DMS79 (cell line): ENCODE results near the gene TAF1B.

Experiments
- DNase-seq: peaks from one replicate; lab custom pipeline; 2025; lab: John Stamatoyannopoulos, UW

The TAF1B gene

DNA sequence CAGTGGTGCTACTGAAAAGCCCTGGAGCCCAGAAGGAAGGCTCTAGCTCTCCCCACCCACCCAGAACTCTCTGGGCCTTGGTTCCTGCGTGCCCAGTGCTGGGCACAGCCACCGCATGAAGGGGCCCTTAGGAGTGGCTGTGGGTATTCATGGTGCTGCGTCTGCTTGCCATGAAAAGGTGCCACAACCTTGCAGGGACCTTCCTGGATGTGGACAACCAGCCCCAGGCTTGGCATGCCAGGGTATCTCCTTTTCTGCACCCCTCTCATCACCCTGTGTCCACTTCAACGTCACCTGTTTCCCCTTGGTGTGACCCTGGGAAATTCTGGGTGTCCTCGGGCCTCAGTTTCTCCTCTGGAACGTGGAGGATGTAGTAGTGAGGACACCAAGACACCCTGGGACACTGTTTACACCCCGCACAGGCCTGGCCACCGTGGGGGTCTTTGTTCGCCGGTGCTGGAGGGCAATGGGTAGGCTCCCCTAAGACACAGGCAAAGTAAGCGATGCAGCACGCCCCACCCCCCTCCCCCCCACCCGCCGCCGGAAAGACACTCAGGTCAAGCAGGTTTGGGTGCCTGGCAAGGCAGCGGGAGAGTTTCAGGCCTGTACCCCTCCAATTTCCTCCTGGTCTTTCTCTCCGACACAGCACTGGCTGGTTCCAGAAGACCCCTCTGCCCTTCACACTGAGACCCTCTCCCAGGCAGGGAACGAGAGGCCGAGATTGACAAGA lies 34.8 kb upstream of the TAF1B start:
- no peak for DNase-seq

DNA sequence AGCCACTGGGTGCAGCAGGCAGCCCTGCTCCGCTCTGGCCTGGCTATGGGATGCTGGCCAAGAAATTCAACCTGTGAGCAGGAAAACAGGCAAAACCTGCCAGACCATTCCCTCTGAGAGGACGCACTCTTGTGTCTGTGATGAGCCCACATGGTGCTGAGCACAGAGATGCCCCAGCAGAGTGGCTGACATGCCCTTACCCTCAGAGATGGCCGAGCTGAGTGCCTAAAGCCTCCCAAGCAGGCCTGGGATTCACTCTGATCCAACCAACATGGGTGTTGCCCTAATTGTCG lies 34.3 kb upstream of the TAF1B start:
- peak; percentile 51 for DNase-seq

DNA sequence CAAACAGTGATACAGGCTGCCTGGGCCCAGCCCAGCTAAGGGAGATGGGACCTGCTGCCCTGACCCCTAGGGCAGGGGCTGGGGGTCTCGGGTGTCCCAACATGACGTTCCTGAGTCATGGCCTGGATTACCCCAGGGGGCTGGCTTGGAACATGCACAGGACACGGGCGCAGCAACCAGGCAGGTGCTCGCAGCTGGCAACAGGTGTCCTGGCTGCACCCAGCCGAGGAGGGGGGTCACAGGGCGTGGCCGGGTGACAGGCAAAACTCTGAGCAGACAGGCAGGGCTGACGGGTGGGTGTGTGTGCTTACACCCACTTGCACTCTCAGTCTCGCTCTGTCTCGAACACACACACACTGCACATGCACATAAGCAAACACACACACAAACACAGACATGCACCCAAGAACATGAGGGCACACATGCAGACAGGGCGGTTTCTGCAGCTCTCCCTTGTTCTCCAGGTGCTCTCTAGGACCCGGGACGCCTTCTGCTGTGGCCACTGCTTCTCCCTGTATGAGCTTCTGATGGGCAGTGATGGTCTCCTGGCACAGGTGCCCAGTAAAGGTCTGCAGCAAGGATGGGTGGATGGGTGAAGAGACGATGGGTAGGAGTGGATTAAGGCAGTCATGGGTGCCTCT lies 33.7 kb upstream of the TAF1B start:
- DNase-seq, result no peak

DNA sequence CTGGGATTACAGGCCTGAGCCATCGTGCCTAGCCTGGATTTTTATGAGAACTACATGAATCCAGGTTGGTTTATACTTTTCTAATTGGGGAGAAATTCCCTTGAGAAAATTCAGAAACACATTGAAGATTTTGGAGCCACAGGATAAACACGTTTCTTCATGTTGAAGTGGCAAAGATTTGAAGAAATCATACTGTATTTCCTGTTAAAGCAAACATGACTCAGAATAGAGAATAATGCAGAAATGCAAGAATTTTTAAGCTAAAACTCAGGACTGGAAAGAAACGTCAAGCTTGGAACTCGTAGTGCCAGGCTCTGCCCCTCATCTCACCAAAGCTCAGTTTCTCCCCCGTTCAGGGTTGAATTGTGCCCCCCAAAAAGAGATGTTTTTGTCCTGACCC lies 32.1 kb upstream of the TAF1B start:
- DNase-seq, result no peak

DNA sequence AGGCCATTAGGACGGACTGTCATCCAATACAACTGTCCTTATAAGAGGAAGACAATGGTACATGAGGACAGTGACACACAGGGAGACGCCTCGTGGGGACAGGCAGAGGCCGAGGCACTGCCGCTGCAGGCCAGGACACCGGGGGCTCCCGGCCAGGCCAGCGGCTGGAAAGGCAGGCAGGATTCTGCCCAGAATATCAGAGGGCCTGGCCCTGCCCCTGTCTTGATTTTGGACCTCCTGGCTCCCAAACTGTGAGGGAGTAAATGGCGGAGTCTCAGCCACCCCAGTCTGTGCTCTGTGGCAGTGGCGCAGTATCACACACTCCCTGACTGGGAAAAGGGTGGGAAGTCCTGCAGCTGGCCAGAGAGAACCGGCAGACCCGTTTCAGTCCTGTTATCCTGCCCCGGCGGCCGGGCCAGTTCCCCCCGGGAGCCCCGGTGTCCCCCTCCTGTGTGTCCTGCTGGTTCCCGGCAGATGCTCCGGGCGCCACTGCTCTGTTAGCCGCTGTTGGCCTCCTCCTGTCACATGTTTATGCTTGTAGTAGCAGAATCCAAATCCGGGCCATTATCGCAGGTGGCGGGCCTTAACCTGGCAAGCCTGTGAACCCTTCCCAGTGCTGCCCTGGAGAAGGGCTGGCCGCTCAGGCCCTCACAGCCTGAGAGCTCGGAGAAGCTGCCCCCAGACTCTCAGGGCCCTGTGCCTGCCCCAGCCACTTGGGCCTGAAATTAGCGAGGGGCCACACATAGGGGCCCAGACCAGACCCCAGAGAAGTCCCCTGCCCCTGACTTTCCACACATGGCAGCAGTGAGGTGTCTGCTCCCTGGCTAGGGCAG lies 31.4 kb upstream of the TAF1B start:
- no peak for DNase-seq

DNA sequence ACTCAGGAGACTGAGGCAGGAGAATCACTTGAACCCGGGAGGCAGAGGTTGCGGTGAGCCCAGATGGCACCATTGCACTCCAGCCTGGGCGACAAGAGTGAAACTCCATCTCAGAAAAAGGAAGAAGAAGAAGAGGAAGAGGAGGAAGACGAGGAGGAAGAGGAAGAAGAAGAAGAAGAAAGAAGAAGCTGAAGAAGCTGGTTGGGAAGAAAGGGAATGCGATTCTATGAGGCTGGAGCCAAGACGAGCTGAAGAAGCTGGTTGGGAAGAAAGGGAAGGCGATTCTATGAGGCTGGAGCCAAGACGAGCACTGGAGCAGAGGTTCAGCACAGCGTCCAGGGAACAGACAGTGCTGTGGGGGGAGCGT lies 30.3 kb upstream of the TAF1B start:
- no peak for DNase-seq

DNA sequence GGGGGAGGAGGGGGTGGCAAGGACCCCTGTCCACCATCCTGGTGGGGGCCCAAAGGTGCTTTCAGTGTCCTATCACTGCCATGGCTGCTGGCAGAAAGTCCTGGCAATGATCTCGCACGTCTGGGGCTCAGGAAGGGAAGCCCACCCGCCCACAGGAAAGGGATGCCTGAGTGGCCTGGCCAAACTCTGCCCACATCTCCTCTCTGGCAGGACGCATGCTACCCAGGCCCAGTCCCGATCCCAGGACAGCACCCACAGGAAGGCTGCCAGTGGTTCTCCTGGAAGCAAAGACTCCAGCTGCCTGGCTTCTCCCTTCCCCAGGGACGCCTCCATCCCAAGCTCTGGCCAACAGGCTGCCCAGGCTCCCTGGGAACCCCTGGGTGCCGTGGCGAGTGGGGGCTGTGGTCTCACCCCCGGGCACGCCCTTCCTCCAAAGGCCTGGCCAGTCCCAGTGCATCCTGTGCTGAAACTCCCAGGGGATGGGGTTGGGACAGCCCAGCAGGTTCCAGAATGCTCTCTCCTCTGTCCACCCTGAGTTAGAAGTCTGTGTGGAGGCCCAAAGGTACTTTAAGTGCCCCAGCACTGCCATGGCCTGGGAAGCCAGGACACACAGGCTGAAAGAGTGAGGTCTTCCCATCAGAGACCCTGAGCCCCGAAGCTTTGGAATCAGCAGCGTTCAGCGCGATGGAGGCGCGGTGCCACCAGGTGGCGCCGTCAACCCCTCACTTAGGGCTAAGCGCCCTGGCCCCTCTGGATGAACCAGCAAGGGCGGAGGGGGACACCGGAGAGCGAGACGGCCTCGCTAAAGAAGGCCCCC lies 29.8 kb upstream of the TAF1B start:
- peak; percentile 20 for DNase-seq

DNA sequence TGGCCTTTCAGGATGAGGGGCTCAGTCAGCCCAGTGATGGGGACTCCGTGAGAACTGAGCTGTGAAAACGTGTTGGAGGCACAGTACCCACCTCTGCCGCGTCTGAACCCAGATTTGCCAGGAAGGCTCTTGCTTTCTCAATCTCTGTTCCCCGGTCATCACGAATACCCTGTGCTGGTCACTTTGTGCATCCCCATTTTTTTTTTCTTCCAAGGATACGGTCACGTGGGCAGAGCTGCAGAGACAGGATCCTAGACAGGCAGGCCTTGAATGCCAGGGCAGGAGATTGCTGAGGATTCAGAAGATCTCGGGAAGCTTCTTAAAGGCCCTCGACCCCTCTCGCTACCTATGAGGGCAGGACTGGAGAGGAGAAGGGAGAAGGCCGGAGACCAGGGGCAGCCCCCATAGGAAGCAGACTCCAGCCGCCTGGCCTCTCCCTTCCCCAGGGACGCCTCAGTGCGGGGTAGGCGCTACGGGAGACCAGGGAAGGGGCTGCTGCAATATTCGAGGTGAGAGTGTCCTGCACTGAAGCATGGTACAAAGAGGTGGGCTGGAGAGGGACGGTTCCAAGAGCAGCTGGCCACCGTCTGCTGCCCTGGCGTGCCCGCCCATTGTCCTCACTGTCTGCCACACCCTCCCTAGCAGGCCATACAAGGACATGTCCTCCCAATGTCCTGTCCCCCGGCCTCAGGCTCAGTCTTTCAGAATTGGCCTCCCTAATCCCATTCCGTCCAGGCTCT lies 29.0 kb upstream of the TAF1B start:
- no peak for DNase-seq

DNA sequence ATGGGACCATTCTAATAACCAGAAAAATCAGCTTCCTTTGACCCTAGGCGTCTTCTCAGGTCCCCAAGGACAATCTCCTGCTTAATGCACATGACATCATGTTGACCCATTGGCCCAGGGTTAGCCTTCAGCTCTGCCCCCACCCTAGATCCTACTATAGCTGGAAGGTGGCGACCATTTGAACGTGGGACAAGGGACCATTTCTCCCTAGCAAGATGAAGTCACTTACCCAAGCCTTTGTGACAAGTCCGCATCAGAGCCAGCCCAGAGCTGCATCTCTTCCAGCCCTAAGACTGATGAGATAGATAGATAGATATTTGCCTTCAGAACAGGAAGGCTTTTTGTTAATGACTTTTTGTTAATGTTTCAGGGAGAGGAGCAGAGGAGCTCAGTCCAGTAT lies 28.2 kb upstream of the TAF1B start:
- no peak for DNase-seq

DNA sequence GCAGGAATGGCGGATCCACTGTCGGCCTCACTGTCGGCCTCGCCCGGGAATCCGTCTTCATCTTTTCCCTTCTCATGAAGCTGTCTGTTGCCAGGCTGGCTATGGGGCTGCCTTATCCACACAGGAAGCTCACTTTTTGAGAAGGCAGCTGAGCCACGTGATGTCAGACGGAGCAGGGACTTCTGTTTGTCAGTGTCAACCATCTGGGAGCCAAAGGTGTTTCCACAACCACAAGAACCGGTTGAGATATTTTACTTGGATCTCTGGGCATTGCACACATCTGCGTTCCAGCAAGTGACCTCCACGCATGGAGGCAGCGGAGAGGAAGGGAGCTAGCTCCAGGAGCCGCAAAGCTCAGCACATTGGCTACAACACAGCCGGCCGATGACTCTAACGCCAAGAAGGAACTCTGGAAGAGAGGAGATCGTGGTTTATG lies 27.4 kb upstream of the TAF1B start:
- no peak for DNase-seq

DNA sequence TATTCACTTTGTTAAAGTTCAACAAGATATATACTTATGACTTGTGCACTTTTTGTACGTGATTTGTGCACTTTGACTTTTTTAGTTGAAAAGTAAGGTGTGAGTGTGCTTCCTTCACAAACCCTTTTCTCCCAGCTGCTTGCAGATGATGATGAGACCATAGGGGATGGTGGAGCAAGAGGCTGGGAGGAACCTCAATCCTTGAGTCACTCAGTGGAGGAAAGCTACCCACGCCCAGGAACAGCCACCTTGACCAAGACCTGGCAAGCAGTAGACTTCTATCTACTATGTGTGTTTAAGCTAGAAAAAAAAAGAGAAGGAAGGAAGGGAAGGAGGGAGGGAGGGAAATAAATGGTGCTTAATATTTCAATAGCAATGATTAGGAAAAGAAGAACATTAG lies 25.2 kb upstream of the TAF1B start:
- no peak for DNase-seq

DNA sequence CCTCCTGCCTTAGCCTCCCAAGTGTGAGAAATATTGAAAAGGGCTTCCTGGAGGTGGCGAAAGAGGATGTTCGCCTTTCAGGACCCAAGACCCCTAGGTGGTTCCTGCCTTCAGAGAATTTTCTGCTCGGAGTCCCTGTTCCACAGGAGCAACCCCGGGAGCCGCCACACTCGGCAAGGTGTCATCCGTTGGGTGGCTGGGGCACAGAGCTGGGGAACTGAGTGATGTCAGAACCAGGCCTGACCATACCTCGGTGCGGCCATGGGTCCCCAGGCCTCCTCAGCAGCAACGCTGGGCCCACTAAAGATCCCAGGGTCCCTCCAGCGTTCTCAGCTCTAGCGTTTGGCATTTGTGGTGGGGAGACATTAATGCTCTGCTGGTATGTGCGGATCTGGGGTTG lies 23.7 kb upstream of the TAF1B start:
- DNase-seq, result no peak

DNA sequence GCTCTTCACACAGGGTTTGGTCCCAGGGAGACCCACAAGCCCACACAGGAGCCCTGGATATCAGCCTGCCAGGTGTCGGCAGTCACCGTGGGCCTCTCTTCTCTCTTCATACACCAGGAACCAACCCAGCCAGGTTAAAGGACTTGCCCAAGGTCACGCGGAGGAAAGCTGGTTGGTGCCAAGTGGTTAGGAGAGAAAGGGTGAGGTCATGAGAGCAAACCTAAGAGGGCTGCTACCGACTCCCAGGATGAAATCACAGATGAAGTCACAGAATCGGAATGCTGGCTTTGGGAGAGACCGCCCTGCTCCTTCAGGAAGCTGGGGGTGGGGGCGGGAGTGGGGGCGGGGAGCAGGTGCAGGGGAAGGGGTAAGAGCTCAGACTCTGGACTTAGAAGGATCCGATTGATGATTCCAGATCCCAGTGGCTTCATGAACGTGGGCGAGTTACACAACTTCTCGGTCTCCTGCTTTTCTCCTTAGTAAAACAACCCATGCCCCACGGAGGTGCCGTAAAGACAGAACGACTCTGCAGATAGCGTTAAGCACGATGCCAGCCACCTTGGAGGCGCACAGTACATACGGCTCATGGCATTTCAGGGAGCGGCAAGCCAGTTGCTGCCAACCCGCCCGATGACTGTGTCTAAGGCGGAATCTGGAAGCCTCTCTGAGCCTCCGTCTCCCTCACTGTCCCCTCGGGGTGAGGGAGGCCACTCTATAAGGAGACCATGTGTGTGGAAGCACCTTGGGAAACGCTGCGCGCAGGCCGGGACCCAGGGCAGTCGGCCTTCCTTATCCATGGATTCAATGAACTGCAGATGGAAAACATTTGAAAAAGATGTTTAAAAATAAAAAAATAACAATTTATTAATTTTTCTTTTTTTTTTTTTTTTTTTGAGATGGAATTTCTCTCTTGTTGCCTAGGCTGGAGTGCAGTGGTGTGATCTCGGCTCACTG lies 23.0 kb upstream of the TAF1B start:
- no peak for DNase-seq

DNA sequence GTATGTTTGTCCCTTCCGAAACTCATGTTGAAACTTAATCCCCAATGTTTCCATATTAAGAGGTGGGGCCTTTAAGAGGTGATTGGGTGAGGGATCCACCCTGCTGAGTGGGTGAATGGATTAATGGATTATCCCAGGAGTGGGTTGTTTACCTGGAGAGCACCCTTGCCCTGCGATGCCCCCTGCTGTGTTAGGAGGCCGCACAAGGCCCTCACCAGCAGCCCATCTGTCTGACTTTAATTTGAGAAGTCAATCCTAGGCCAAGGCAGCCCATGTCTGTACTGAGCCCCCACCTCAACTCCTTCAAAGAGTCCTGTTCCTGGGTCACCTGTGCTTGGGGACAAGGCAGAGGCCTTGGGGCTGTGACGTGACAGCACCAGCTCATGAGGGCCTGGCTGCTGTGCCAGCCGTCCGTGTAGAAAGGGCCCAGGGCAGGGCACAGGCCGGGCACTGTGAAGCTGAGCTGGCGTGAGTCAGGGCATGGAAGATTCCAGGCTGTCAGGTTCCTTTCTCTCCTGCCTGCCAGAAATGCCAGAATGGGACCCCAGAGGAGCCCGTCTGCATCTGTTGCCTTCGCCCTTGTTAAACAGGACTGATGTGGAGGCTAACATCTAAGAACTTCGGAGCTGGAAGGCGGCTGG lies 21.3 kb upstream of the TAF1B start:
- DNase-seq, result no peak

DNA sequence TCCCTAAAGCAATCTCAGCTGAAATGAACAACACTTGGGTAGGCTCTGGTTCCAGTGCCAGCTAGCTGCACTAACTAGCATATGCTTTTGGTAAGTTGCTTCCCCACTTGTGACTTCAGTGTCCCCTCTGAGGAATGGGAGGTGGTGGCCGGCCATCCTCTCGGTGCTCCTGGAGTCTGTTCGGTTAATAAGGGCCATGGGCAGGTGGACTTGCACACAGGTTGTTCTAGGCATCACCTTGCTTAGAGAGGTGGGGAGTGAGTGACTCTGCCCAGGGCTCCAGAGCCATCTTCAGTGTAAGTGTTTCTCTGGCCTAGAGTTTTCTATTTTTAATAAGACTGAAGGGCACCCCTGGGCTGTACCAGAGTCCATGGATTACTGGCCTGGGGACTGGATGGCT lies 18.8 kb upstream of the TAF1B start:
- no peak for DNase-seq

DNA sequence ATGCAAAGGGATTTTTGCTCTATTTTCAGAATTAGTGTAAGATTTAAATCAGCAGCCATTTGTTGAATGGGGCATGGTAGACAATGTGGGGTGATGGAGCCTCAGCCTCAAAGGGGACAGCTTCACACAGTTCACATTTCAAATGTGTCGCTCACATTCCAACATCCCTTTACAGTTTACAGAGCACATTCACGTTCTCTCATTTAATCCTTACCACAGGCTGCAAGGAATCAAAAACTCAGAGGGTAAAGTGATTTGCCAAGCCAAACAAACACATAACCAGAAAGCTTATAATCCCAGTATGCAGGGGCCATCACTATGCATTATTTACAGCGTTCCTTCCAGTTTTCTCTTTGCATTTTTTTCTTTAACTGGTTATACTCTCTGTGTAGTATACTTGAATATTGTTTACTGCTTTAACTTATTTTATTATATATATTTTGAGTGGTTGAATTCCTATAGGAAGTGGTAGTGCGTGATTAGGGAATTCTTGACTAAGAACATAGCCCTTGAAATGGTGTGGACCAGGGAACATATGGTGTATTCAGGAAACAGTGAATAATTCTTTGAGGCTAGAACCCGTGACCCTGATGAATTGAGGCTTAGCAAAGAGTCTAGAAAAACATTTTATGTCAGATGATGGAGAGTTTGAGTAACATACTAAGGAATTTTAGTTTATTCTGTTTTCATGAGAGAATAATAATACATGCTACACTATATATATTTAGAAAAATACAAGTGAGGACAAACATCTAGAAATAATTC lies 18.1 kb upstream of the TAF1B start:
- no peak for DNase-seq

DNA sequence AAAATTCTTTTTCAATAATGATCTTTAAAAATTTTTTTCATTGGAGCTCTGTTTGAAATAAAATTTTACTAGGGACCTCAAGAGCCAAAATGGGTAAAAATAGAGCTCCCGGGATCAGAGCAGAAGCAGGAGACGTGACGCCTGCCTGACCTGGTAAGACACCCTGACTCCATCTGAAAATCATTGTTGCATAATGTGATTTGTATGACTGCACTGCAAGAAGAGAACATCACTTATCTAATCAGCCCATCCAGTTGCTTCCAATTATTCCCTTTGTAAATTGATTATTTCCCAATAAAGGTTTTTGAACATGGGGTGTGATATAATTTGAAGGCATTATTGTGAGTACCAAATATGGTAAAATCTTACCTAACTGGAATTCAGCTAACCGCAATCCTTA lies 17.1 kb upstream of the TAF1B start:
- no peak for DNase-seq

DNA sequence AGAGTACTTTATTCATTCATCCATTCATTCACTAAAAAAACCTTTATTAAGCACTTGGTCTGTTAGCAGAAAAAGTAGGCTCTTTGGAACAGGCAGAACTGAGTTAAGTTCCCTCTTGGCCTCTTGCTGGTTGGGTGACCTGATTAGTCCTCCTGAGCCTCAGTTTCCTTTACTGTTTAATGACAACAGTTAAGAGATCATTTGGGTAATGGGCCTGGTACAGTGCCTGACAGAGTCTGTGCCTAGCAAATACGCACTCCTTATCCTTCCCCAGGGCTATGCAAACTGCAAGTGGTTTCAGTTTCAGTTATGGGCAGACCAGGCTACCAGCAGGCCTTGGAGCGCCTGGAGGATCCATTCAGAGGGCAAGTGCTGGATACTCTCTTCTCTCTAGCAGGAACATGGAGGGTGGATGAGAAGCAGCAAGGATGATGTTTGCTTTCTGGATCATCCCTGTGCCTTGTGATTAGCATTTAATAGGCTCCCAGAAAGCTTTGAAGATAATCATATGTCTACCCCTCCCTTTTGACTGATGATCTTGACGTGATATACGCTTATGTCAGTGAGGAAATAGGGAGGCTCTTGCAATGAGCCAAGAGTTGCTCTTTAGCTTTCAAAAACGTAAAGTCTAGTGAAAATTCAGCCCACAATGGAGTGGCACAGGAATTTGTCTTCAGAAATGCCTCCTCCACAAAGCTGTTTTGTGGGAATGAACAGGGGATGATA lies 12.4 kb upstream of the TAF1B start:
- peak; percentile 13 for DNase-seq

DNA sequence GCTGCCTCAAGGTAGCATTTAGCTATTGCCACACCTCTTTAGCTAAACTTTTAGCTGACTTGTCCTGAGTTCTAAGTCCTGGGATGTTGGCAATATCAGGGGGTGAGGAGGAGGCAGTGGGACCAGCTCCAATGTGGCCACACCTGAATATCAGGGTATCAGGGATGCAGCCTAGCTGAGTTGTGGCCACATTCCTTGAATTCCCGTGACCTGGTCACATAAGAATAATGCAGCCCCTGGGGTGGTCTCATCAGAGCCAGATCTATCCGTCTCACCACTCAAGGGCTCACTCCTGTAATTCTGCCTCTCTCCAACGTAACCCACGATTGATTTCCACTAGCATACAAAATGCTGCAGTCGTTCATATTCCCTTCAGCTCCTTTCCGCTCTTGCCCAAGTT lies 11.6 kb upstream of the TAF1B start:
- DNase-seq, result no peak
